Bronchial epithelial cell (primary cell): ENCODE data around the gene USP44. TPM values are rescaled to one million over a fixed set of nuclear protein-coding genes. Genes with fewer than 3 reads are reported as not detected.
"Not testable (repeated sequence)": the region's sequence is repeated elsewhere in the genome, so short reads cannot be mapped to it uniquely, and the experiment has no call there.

ENCODE experiments used
- DNase-seq: peaks from one replicate; pipeline ENCODE4 v3.0.0-alpha.2; 2010; ENCODE audit warnings: low read depth
- FAIRE-seq: peaks from 2 replicates; lab custom pipeline; 2011; peaks lifted over from hg19 to GRCh38; lab: Jason Lieb, UNC
- H3K27me3 ChIP-seq: 2 replicates; pipeline ENCODE4 v1.5.1; 2011; ENCODE audit warnings: low read length; ENCODE audit not compliant: control insufficient read depth, insufficient read depth
- H3K36me3 ChIP-seq: 2 replicates; pipeline ENCODE4 v1.5.1; 2011; ENCODE audit warnings: low read length; ENCODE audit not compliant: control insufficient read depth, insufficient read depth
- H3K4me3 ChIP-seq: 2 replicates; pipeline ENCODE4 v1.5.1; 2011; ENCODE audit warnings: mild to moderate bottlenecking, low read depth, low read length, control low read depth
- CTCF ChIP-seq: IDR thresholded peaks from 2 replicates; pipeline ENCODE4 v1.5.1; 2011; ENCODE audit warnings: mild to moderate bottlenecking, moderate library complexity, low read length, control low read depth, inconsistent platforms; ENCODE audit not compliant: insufficient read depth, severe bottlenecking
- total RNA-seq: library from RNA; depleted of rRNA; stranded (reverse); fragments of >200 nt; gene quantifications from 2 replicates; pipeline ENCODE4 v1.2.1, GENCODE V29; 2014

The USP44 gene
- total RNA-seq, 1 donor from 2014 or later, result 0.26 TPM

DNA sequence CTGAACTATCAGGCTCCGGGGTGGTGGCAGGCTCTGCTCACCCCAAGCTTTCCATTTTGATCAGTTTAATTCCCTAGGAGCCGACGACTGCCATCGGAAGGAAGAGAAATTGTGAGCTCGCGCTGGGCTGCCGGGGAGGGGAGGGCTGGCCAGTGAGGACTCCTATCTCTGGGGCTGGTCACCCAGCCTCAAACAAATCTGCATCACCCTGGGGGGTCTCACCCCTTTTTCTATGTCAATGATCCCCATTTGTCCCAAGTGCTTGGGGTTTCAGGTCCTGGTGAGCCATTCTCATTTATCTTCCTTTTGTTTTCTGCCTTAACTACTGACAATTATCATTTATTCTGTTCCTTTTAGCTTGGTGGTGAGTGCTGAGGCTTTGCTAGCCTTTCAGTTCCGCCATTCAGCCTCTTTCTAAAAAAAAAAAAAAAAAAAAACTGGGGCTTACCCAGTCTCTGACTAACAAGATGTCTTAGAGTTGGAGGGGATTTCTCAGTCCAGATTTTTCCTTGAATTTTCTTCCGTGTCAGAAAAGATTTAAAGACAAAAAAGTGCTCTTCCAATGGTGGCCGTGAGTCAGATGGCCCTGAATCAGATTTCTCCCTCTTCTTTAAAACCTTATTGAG lies 22.8 kb upstream of the USP44 start:
- H3K4me3 ChIP-seq, result no peak overlapping the region
- TF ChIP-seq CTCF, result no peak
- DNase-seq, result no peak
- H3K36me3 ChIP-seq, result no peaks in the 10 kb centered on the region
- H3K27me3 ChIP-seq, result peaks cover 4% of the 10 kb centered on the region
- FAIRE-seq, result no peak

DNA sequence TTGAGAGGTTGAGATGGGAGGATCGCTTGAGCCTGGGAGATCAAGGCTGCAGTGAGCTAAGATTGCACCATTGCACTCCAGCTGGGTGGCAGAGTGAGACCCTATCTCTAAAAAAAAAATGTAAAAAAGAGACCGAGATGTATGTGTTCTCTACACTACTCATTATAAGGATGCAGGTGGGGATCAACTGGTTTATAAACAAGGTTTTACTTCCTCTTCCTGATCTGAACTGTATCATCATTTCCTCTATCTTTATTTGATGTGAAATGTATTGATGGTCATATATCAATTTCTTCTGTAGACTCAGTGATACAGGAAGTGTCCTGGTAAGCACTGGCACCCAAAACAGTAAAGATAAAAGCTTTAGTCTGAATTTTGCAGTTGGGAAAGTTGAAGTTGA lies 20.1 kb upstream of the USP44 start:
- FAIRE-seq (no peak), DNase-seq (no peak)
- Histone ChIP-seq H3K36me3 (no peaks in the 10 kb centered on the region), H3K27me3 (no peaks in the 10 kb centered on the region), H3K4me3 (no peak overlapping the region)
- no peak for TF ChIP-seq CTCF

DNA sequence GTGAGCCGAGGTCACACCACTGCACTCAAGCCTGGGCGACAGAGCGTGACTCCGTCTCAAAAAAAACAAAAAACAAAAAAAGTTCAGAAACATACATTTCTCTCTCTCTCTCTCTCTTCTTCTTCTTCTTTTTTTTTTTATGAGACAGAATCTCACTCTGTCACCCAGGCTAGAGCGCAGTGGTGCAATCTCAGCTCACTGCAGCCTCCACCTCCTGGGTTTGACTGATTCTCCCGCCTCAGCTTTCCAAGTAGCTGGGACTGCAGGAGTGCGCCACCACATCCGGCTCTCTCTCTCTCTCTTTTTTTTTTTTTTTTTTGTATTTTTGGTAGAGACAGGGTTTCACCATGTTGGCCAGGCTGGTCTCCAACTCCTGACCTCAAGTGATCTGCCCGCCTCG lies 16.8 kb upstream of the USP44 start:
- FAIRE-seq, H3K4me3 ChIP-seq, DNase-seq: not testable (repeated sequence)

DNA sequence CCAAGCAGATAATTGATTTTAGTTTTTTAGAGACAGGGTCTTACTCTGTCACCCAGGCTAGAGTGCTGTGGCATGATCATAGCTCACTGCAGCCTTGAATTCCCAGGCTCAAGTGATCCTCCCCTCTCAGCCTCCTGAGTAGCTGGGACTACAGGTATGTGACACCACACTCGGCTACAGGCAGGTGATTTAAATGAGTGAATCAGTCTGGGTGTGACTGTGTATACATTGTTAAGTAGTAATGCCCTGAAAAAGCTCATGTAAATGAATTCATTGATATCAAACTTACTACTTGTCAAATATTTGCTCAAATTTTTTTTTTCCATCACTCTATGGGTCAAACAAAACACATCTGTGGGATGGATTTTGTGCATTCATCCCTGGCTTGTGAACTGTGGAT lies 6.3 kb upstream of the USP44 start:
- TF ChIP-seq CTCF, result no peak
- DNase-seq (peak; percentile 36), FAIRE-seq (no peak)
- no peaks in the 10 kb centered on the region for H3K36me3 ChIP-seq
- no peaks in the 10 kb centered on the region for H3K27me3 ChIP-seq
- H3K4me3 ChIP-seq, result no peak overlapping the region

More for the DNA sequence above, 16.8 kb upstream of the USP44 start:
- not testable (repeated sequence) for H3K27me3 ChIP-seq, H3K36me3 ChIP-seq

DNA sequence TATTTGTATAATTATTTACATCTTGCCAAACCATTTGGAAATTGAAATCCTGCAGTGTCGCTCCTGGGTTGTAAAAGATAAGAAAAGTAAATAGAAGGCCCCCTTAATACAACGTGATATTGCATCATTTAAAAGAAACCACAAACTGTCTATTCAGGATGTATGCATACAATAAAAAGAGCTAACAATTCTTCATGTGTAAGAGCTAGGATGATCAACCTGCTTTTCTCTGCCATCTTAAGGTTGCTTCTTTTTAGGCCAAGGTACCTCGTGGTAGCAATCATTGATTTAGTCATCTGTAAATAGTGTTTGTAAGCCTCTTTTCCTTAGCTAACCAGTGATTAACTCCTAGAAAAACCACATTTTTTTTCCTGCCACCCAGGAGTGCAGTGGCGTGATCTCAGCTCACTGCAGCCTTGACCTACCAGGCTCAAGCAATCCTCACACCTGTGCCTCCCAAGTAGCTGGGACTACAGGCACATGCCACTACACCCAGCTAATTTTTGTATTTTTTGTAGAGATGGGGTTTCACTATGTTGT lies 3.3 kb upstream of the USP44 start:
- no peak for DNase-seq
- no peaks in the 10 kb centered on the region for H3K36me3 ChIP-seq
- H3K4me3 ChIP-seq, result no peak overlapping the region
- no peak for TF ChIP-seq CTCF
- FAIRE-seq, result no peak
- H3K27me3 ChIP-seq, result peaks cover 5% of the 10 kb centered on the region

GRCh38 chr12:95553197-95553943 lies 2.1 kb upstream of the USP44 start:
- FAIRE-seq, result no peak
- H3K36me3 ChIP-seq, result no peaks in the 10 kb centered on the region
- no peak overlapping the region for H3K4me3 ChIP-seq
- no peak for DNase-seq
- no peak for TF ChIP-seq CTCF
- H3K27me3 ChIP-seq, result peaks cover 12% of the 10 kb centered on the region
